IMR-90 (cell line): ENCODE measurements around the gene CHAT. TPM values are rescaled to one million over a fixed set of nuclear protein-coding genes. Genes with fewer than 3 reads are reported as not detected.

Experiments
- ATAC-seq: fragments of 200-7000 bp; cut with Tn5 transposase; 2 replicates; pipeline ENCODE4 v1.9.1; 2020; ENCODE audit warnings: low read depth, mild to moderate bottlenecking, moderate library complexity
- BruUV-seq: library from RNA; stranded (reverse); fragments of 400-500 nt; replicated peaks from 2 replicates; lab custom pipeline; 2021; lab: Mats Ljungman, UMichigan
- CTCF ChIA-PET: fragments of 300-600 bp; formaldehyde crosslinking; extraction: SDS; loops from one replicate; lab custom pipeline; 2021; ENCODE audit warnings: antibody characterized with exemption; lab: Yijun Ruan, JAX
- POLR2A ChIA-PET: fragments of 300-600 bp; sonication (Branson Sonifier 250); formaldehyde crosslinking; loops from one replicate; lab custom pipeline; 2022; ENCODE audit warnings: antibody characterized with exemption; ENCODE audit not compliant: unreplicated experiment; lab: Charles Lee
- DNase-seq: peaks from one replicate; pipeline ENCODE4 v3.0.0; 2013
- H2AFZ ChIP-seq: replicated peaks from 2 replicates; pipeline ENCODE3; 2013; ENCODE audit warnings: low read length, mild to moderate bottlenecking; ENCODE audit not compliant: poor library complexity
- H2AK5ac ChIP-seq: 2 replicates; pipeline ENCODE4 v1.6.1; 2013; ENCODE audit warnings: low read depth, low read length, inconsistent platforms
- H2AK9ac ChIP-seq: replicated peaks from 2 replicates; pipeline ENCODE3; 2013; ENCODE audit warnings: mild to moderate bottlenecking, low read depth, low read length, moderate library complexity; ENCODE audit not compliant: poor library complexity
- H2BK120ac ChIP-seq: 2 replicates; pipeline ENCODE4 v1.6.1; 2013; ENCODE audit warnings: low read depth, low read length, inconsistent platforms
- H2BK15ac ChIP-seq: 3 replicates; pipeline ENCODE4 v1.6.1; 2013; ENCODE audit warnings: low read depth, low read length, inconsistent platforms
- H2BK20ac ChIP-seq: 2 replicates; pipeline ENCODE4 v1.6.1; 2013; ENCODE audit warnings: low read depth, mild to moderate bottlenecking, inconsistent platforms, low read length, moderate library complexity
- H2BK5ac ChIP-seq: 2 replicates; pipeline ENCODE4 v1.6.1; 2013; ENCODE audit warnings: mild to moderate bottlenecking, low read depth, low read length, inconsistent platforms; ENCODE audit not compliant: poor library complexity, severe bottlenecking
- H3K14ac ChIP-seq: replicated peaks from 2 replicates; pipeline ENCODE4 v1.6.1; 2013; ENCODE audit warnings: low read depth, low read length, inconsistent platforms
- H3K18ac ChIP-seq: 2 replicates; pipeline ENCODE4 v1.6.1; 2013; ENCODE audit warnings: low read depth, low read length, control low read depth
- H3K23ac ChIP-seq: 2 replicates; pipeline ENCODE4 v1.6.1; 2013; ENCODE audit warnings: low read depth, low read length, inconsistent platforms
- H3K27ac ChIP-seq: 2 replicates; pipeline ENCODE4 v1.5.1; 2013; ENCODE audit warnings: mild to moderate bottlenecking, control low read depth, low read length; ENCODE audit not compliant: insufficient read depth
- H3K27me3 ChIP-seq: 2 replicates; pipeline ENCODE4 v1.6.1; 2013; ENCODE audit warnings: low read length; ENCODE audit not compliant: control insufficient read depth, insufficient read depth
- H3K36me3 ChIP-seq: 2 replicates; pipeline ENCODE4 v1.6.1; 2013; ENCODE audit warnings: low read length, mixed read lengths; ENCODE audit not compliant: control insufficient read depth, insufficient read depth
- H3K4ac ChIP-seq: 2 replicates; pipeline ENCODE4 v1.6.1; 2013; ENCODE audit warnings: low read depth, low read length, inconsistent platforms
- H3K4me1 ChIP-seq: 2 replicates; pipeline ENCODE4 v1.6.1; 2013; ENCODE audit warnings: low read length, mixed read lengths; ENCODE audit not compliant: control insufficient read depth, insufficient read depth
- H3K4me2 ChIP-seq: 2 replicates; pipeline ENCODE4 v1.6.1; 2013; ENCODE audit warnings: low read depth, mild to moderate bottlenecking, control low read depth, low read length, moderate library complexity
- H3K4me3 ChIP-seq: 2 replicates; pipeline ENCODE4 v1.5.1; 2013; ENCODE audit warnings: low read depth, mild to moderate bottlenecking, control low read depth, low read length, moderate library complexity; ENCODE audit not compliant: insufficient read depth
- H3K56ac ChIP-seq: 2 replicates; pipeline ENCODE4 v1.6.1; 2013; ENCODE audit warnings: low read length, inconsistent platforms; ENCODE audit not compliant: insufficient read depth; ENCODE audit errors: extremely low read depth
- H3K79me1 ChIP-seq, 2 experiments: 2 replicates each; pipeline ENCODE4 v1.6.1; 2013; ENCODE audit warnings: low read length in 2 of 2, inconsistent platforms in 1 of 2, low read depth in 1 of 2
- H3K9ac ChIP-seq: 2 replicates; pipeline ENCODE4 v1.6.1; 2013; ENCODE audit warnings: low read depth, low read length, control low read depth
- H3K9me1 ChIP-seq: 2 replicates; pipeline ENCODE4 v1.6.1; 2013; ENCODE audit warnings: low read length, inconsistent platforms; ENCODE audit not compliant: insufficient read depth
- H3K9me3 ChIP-seq: 2 replicates; pipeline ENCODE4 v1.6.1; 2013; ENCODE audit warnings: low read length; ENCODE audit not compliant: control insufficient read depth, insufficient read depth
- H4K20me1 ChIP-seq: 2 replicates; pipeline ENCODE4 v1.6.1; 2013; ENCODE audit warnings: low read length, inconsistent platforms; ENCODE audit not compliant: insufficient read depth
- H4K5ac ChIP-seq: 2 replicates; pipeline ENCODE4 v1.6.1; 2013; ENCODE audit warnings: mild to moderate bottlenecking, low read depth, low read length, control low read depth
- H4K8ac ChIP-seq, 2 experiments: 2 replicates each; pipeline ENCODE4 v1.6.1; 2013; ENCODE audit warnings: low read depth in 2 of 2, low read length in 2 of 2, control low read depth in 1 of 2, inconsistent platforms in 1 of 2
- H4K91ac ChIP-seq: 2 replicates; pipeline ENCODE4 v1.6.1; 2013; ENCODE audit warnings: low read depth, low read length, inconsistent platforms; ENCODE audit not compliant: insufficient read depth
- BHLHE40 ChIP-seq: fragments of 150-350 bp; IDR thresholded peaks from 2 replicates; pipeline ENCODE4 v1.6.1; 2016; ENCODE audit warnings: mild to moderate bottlenecking, low read depth, low read length
- CEBPB ChIP-seq: IDR thresholded peaks from 2 replicates; pipeline ENCODE4 v1.6.1; 2012; ENCODE audit warnings: low read depth, low read length, improper control_type of control experiment
- CHD1 ChIP-seq: IDR thresholded peaks from 2 replicates; pipeline ENCODE4 v1.6.1; 2012; ENCODE audit warnings: low read depth, low read length, improper control_type of control experiment
- FOS ChIP-seq: fragments of 150-350 bp; IDR thresholded peaks from 2 replicates; pipeline ENCODE4 v1.6.1; 2016; ENCODE audit warnings: low read depth, low read length
- MAFK ChIP-seq: IDR thresholded peaks from 2 replicates; pipeline ENCODE4 v1.6.1; 2012; ENCODE audit warnings: low read depth, low read length, improper control_type of control experiment
- MAZ ChIP-seq: IDR thresholded peaks from 2 replicates; pipeline ENCODE4 v1.6.1; 2012; ENCODE audit warnings: low read depth, mild to moderate bottlenecking, low read length, improper control_type of control experiment, moderate library complexity, borderline replicate concordance
- NFE2L2 ChIP-seq: fragments of 150-350 bp; IDR thresholded peaks from 2 replicates; pipeline ENCODE4 v1.6.1; 2016; ENCODE audit warnings: low read depth, mild to moderate bottlenecking, low read length
- POLR2A ChIP-seq: IDR thresholded peaks from 2 replicates; pipeline ENCODE4 v1.6.1; 2012; ENCODE audit warnings: mild to moderate bottlenecking, low read depth, low read length
- RAD21 ChIP-seq: IDR thresholded peaks from 2 replicates; pipeline ENCODE4 v1.6.1; 2012; ENCODE audit warnings: low read length, improper control_type of control experiment
- RCOR1 ChIP-seq: IDR thresholded peaks from 2 replicates; pipeline ENCODE4 v1.6.1; 2012; ENCODE audit warnings: mild to moderate bottlenecking, low read length, improper control_type of control experiment; ENCODE audit not compliant: insufficient replicate concordance
- RFX5 ChIP-seq: IDR thresholded peaks from 2 replicates; pipeline ENCODE4 v1.8.0; 2012; ENCODE audit warnings: low read depth, mild to moderate bottlenecking, low read length, moderate library complexity
- SMC3 ChIP-seq: fragments of 150-350 bp; IDR thresholded peaks from 2 replicates; pipeline ENCODE4 v1.6.1; 2016; ENCODE audit warnings: low read depth, mild to moderate bottlenecking, antibody characterized with exemption, low read length, moderate library complexity
- WGBS, 2 experiments: methylation state at CpG; one replicate each; pipeline versions ENCODE4 v1.1.5 to v1.1.7; 2013; ENCODE audit warnings: missing lambda C conversion rate in 2 of 2; ENCODE audit not compliant: insufficient read length in 1 of 2; ENCODE audit errors: extremely low coverage in 2 of 2; 5-methylcytosine and 5-hydroxymethylcytosine counted together
- dilution Hi-C: fragments of 300-500 bp; cut with HindIII; formaldehyde crosslinking; loops from one replicate; pipeline ENCODE4 v1.14.3; 2018; ENCODE audit warnings: low sequenced_read_pairs; ENCODE audit not compliant: unreplicated experiment
- in situ Hi-C: fragments of 300-500 bp; cut with MboI; formaldehyde crosslinking; loops from 3 replicates; pipeline ENCODE4 v1.14.3; 2019; ENCODE audit warnings: low sequenced_read_pairs, inconsistent platforms, mixed read lengths
- intact Hi-C: fragments of 100-400 bp; cut with micrococcal nuclease; formaldehyde crosslinking; loops from 2 replicates; pipeline ENCODE4 v1.10.0; 2022
- polyA plus RNA-seq, 3 experiments: library from polyadenylated mRNA; depleted of rRNA; stranded (reverse); fragments of >200 nt; gene quantifications; 2 replicates each; pipeline ENCODE4 v1.2.3, GENCODE V29; 2012; ENCODE audit warnings: low replicate concordance in 1 of 3
- total RNA-seq: library from RNA; depleted of rRNA; stranded (reverse); fragments of >200 nt; gene quantifications from 2 replicates; pipeline ENCODE4 v1.2.3, GENCODE V29; 2012
- TF ChIP-seq, protein P1 (sequence below): conservative IDR thresholded peaks from 2 replicates; pipeline ENCODE4 v1.5.1; 2012; ENCODE audit warnings: mild to moderate bottlenecking, low read depth, low read length, improper control_type of control experiment
- TF ChIP-seq, protein P2 (sequence below): fragments of 150-350 bp; IDR thresholded peaks from 2 replicates; pipeline ENCODE4 v1.6.1; 2017; ENCODE audit warnings: mild to moderate bottlenecking, antibody characterized with exemption, low read length, low read depth

Gene CHAT
- total and polyA plus RNA-seq, 2 of the 4 experiments (the other 2 are of a cell fraction), result not detected

DNA sequence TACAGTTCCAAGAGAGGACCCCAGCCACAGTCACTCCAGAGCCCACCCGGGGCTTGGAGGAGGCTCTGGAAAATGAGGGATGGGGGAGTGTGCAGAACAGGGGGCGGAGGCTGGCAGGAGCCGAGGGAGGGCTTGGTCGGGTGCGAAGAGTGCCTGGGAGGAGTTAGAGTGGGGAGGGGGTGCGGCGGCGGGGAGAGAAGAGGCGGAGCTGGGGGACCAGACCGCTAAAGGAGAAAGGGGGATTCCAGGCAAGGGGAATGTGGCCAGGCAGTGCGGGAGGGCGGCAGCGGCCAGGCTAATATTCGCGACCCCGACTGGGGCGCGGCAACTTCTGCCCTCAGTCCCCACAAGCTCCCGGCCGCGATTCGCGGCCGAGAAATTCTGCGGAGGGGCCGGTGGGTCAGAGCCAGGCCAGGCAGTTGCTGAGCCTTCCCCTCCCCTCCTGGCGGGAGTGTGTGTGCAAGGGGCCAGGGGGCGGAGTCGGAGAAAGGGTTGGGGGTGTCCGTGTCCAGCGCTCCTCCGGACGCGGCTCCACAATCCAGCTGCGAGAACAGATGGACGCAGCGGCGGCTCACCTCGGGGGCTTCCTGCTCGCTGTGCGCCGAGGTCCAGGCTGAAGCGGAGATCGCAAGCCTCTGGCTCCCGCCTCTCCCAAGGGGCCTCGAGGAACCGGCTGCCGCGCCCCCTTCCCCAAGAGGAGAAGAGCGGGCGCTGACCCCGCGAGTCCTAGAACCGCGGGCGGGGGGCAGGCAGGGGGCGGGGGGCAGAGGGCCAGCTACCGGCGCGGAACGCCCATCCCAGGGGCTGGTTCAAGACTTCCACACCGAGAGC lies 4.3 kb upstream of the CHAT start:
- no peak overlapping the region for H3K9ac ChIP-seq
- H2AFZ ChIP-seq, result no peak overlapping the region
- no peak overlapping the region for H3K4me2 ChIP-seq
- no peak overlapping the region for H4K5ac ChIP-seq
- no peak overlapping the region for H2BK5ac ChIP-seq
- H2AK9ac ChIP-seq, result no peak overlapping the region
- TF ChIP-seq POLR2A (no peak), NFE2L2 (no peak), CHD1 (no peak), MAZ (no peak), RFX5 (no peak), RAD21 (no peak), FOS (no peak), CEBPB (no peak), BHLHE40 (no peak), SMC3 (no peak), MAFK (no peak), RCOR1 (no peak)
- TF ChIP-seq, protein P1, sequence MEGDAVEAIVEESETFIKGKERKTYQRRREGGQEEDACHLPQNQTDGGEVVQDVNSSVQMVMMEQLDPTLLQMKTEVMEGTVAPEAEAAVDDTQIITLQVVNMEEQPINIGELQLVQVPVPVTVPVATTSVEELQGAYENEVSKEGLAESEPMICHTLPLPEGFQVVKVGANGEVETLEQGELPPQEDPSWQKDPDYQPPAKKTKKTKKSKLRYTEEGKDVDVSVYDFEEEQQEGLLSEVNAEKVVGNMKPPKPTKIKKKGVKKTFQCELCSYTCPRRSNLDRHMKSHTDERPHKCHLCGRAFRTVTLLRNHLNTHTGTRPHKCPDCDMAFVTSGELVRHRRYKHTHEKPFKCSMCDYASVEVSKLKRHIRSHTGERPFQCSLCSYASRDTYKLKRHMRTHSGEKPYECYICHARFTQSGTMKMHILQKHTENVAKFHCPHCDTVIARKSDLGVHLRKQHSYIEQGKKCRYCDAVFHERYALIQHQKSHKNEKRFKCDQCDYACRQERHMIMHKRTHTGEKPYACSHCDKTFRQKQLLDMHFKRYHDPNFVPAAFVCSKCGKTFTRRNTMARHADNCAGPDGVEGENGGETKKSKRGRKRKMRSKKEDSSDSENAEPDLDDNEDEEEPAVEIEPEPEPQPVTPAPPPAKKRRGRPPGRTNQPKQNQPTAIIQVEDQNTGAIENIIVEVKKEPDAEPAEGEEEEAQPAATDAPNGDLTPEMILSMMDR, result no peak
- TF ChIP-seq, protein P2, sequence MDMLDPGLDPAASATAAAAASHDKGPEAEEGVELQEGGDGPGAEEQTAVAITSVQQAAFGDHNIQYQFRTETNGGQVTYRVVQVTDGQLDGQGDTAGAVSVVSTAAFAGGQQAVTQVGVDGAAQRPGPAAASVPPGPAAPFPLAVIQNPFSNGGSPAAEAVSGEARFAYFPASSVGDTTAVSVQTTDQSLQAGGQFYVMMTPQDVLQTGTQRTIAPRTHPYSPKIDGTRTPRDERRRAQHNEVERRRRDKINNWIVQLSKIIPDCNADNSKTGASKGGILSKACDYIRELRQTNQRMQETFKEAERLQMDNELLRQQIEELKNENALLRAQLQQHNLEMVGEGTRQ, result no peak
- no peak overlapping the region for H3K27ac ChIP-seq
- no peak overlapping the region for H3K18ac ChIP-seq
- no peaks in the 10 kb centered on the region for H3K79me1 ChIP-seq
- WGBS, 2 experiments, result 1% methylated on average over 26 of the region's 62 CpGs; no CpG with 5 or more reads in 1 of the 2 experiments
- H2BK120ac ChIP-seq, result no peak overlapping the region
- BruUV-seq, result no TSS peak
- no peak overlapping the region for H3K56ac ChIP-seq
- peaks cover 12% of the 10 kb centered on the region; the same call in 1 of the 2 replicates for H3K9me3 ChIP-seq
- no peak overlapping the region for H3K14ac ChIP-seq
- H3K9me1 ChIP-seq, result no peaks in the 10 kb centered on the region
- POLR2A ChIA-PET, result no interaction called here
- no peak overlapping the region for H4K8ac ChIP-seq
- in situ Hi-C loops, result no loop called here
- CTCF ChIA-PET, result no interaction called here
- ATAC-seq (no peak), DNase-seq (no peak)
- H3K4me3 ChIP-seq, result no peak overlapping the region
- no peak overlapping the region for H2AK5ac ChIP-seq
- H3K4me1 ChIP-seq, result no peaks in the 10 kb centered on the region
- H4K20me1 ChIP-seq, result no peaks in the 10 kb centered on the region
- H3K4ac ChIP-seq, result no peak overlapping the region
- H2BK15ac ChIP-seq, result no peak overlapping the region
- no peak overlapping the region for H2BK20ac ChIP-seq
- dilution Hi-C loops, result no loop called here
- no peaks in the 10 kb centered on the region for H3K36me3 ChIP-seq
- peaks cover 65% of the 10 kb centered on the region for H3K27me3 ChIP-seq
- intact Hi-C loops, result loop anchor here (5.0 kb wide), 1 partner anchor 153 kb away; the partner anchor contains the start of gene OGDHL
- H4K91ac ChIP-seq, result no peak overlapping the region
- H3K23ac ChIP-seq, result no peak overlapping the region
